Astrocyte of the spinal cord (primary cell): ENCODE measurements around the gene ATRNL1.

ENCODE experiments used
- DNase-seq: peaks from one replicate; pipeline ENCODE4 v3.0.0; 2011; ENCODE audit warnings: low read depth, low spot score
- H3K4me3 ChIP-seq: 2 replicates; pipeline ENCODE4 v1.5.1; 2011; ENCODE audit warnings: low read depth, mild to moderate bottlenecking, low read length, moderate library complexity
- CTCF ChIP-seq: IDR thresholded peaks from 2 replicates; pipeline ENCODE4 v1.5.1; 2012; ENCODE audit warnings: low read depth, mild to moderate bottlenecking, low read length, inconsistent platforms
- in situ Hi-C: cut with HindIII; loops from 2 replicates; pipeline ENCODE4 v1.10.0; 2017; ENCODE audit warnings: low sequenced_read_pairs

ATRNL1 gene

GRCh38 chr10:115649217-115649616, 556.1 kb downstream of the ATRNL1 start:
- in situ Hi-C loops, result no loop called here
- TF ChIP-seq CTCF, result no peak
- H3K4me3 ChIP-seq, result no peak overlapping the region
- no peak for DNase-seq

- no peak for TF ChIP-seq CTCF
- DNase-seq, result no peak
- in situ Hi-C loops, result no loop called here
Measured at GRCh38 chr10:115653473-115653872, 560.3 kb downstream of the ATRNL1 start.

GRCh38 chr10:115654961-115655360, 561.8 kb downstream of the ATRNL1 start:
- in situ Hi-C loops, result no loop called here
- peak; percentile 75 for DNase-seq
- TF ChIP-seq CTCF, result no peak
- H3K4me3 ChIP-seq, result no peak overlapping the region

More at GRCh38 chr10:115653473-115653872, 560.3 kb downstream of the ATRNL1 start:
- no peak overlapping the region for H3K4me3 ChIP-seq

- DNase-seq, result peak; percentile 49
- no peak for TF ChIP-seq CTCF
- H3K4me3 ChIP-seq, result no peak overlapping the region
- in situ Hi-C loops, result no loop called here
Measured at GRCh38 chr10:115657161-115657860, 564.1 kb downstream of the ATRNL1 start.

- in situ Hi-C loops, result no loop called here
- DNase-seq, result peak; percentile 70
- no peak overlapping the region for H3K4me3 ChIP-seq
- no peak for TF ChIP-seq CTCF
Measured at GRCh38 chr10:115659616-115660015, 566.5 kb downstream of the ATRNL1 start.

GRCh38 chr10:115660391-115660790, 567.2 kb downstream of the ATRNL1 start:
- TF ChIP-seq CTCF, result no peak
- in situ Hi-C loops, result no loop called here
- no peak overlapping the region for H3K4me3 ChIP-seq
- DNase-seq, result no peak

GRCh38 chr10:115662422-115662821, 569.3 kb downstream of the ATRNL1 start:
- in situ Hi-C loops, result no loop called here

More at GRCh38 chr10:115662422-115662821, 569.3 kb downstream of the ATRNL1 start:
- no peak overlapping the region for H3K4me3 ChIP-seq
- no peak for TF ChIP-seq CTCF
- no peak for DNase-seq
